T-helper 2 cell treated with Interferon-gamma antibody and Interleukin-4, amounts not matched to agents 5 μg/mL and 100 μg/mL, for 36 hours (primary cell): ENCODE measurements around the gene SHC3.

Source experiments
- DNase-seq: peaks from one replicate; pipeline ENCODE4 v3.0.0; 2021; ENCODE audit warnings: low spot score
- H3K27ac Mint-ChIP-seq: one replicate; pipeline ENCODE4 v1.8.0; 2021; ENCODE audit warnings: mild to moderate bottlenecking, mixed read lengths
- H3K27me3 Mint-ChIP-seq: one replicate; pipeline ENCODE4 v1.8.0; 2021; ENCODE audit warnings: low read depth, mixed read lengths
- H3K36me3 Mint-ChIP-seq: one replicate; pipeline ENCODE4 v1.8.0; 2021; ENCODE audit warnings: low read depth, mixed read lengths
- H3K4me1 Mint-ChIP-seq: one replicate; pipeline ENCODE4 v1.8.0; 2021; ENCODE audit warnings: low read depth, mixed read lengths
- H3K4me3 Mint-ChIP-seq: one replicate; pipeline ENCODE4 v1.8.0; 2022; ENCODE audit warnings: mild to moderate bottlenecking, moderate library complexity, mixed read lengths
- H3K9me3 Mint-ChIP-seq: one replicate; pipeline ENCODE4 v1.8.0; 2021; ENCODE audit warnings: mixed read lengths

SHC3 gene

GRCh38 chr9:89120704-89121103, 57.9 kb downstream of the SHC3 start:
- peaks cover 3% of the 10 kb centered on the region for H3K27me3 Mint-ChIP-seq
- no peak for DNase-seq
- H3K36me3 Mint-ChIP-seq = no peaks in the 10 kb centered on the region
- no peaks in the 10 kb centered on the region for H3K4me1 Mint-ChIP-seq
- H3K27ac Mint-ChIP-seq = no peak overlapping the region
- H3K9me3 Mint-ChIP-seq = no peaks in the 10 kb centered on the region
- H3K4me3 Mint-ChIP-seq = no peak overlapping the region

- Mint-ChIP-seq H3K9me3 (no peaks in the 10 kb centered on the region), H3K27ac (no peak overlapping the region), H3K4me3 (no peak overlapping the region), H3K36me3 (no peaks in the 10 kb centered on the region), H3K4me1 (no peaks in the 10 kb centered on the region), H3K27me3 (peaks cover 12% of the 10 kb centered on the region)
- no peak for DNase-seq
These were observed 61.8 kb downstream of the SHC3 start for GRCh38 chr9:89116805-89117192.

GRCh38 chr9:89116064-89116804, 62.4 kb downstream of the SHC3 start:
- Mint-ChIP-seq H3K27me3 (peaks cover 12% of the 10 kb centered on the region), H3K4me1 (no peaks in the 10 kb centered on the region), H3K9me3 (no peaks in the 10 kb centered on the region), H3K27ac (no peak overlapping the region), H3K36me3 (no peaks in the 10 kb centered on the region), H3K4me3 (no peak overlapping the region)
- DNase-seq = no peak

- Mint-ChIP-seq H3K4me3 (no peak overlapping the region), H3K9me3 (no peaks in the 10 kb centered on the region), H3K4me1 (no peaks in the 10 kb centered on the region), H3K27me3 (peaks cover 16% of the 10 kb centered on the region), H3K36me3 (no peaks in the 10 kb centered on the region), H3K27ac (no peak overlapping the region)
- DNase-seq = no peak
These were observed 63.2 kb downstream of the SHC3 start for GRCh38 chr9:89115426-89115825.

GRCh38 chr9:89114741-89115140, 63.9 kb downstream of the SHC3 start:
- Mint-ChIP-seq H3K9me3 (no peaks in the 10 kb centered on the region), H3K27me3 (peaks cover 14% of the 10 kb centered on the region), H3K27ac (no peak overlapping the region)

GRCh38 chr9:89113851-89114250, 64.8 kb downstream of the SHC3 start:
- peaks cover 13% of the 10 kb centered on the region for H3K27me3 Mint-ChIP-seq
- no peaks in the 10 kb centered on the region for H3K9me3 Mint-ChIP-seq
- H3K4me1 Mint-ChIP-seq = no peaks in the 10 kb centered on the region
- H3K36me3 Mint-ChIP-seq = no peaks in the 10 kb centered on the region
- no peak overlapping the region for H3K4me3 Mint-ChIP-seq
- H3K27ac Mint-ChIP-seq = no peak overlapping the region
- DNase-seq = no peak

More at GRCh38 chr9:89114741-89115140, 63.9 kb downstream of the SHC3 start:
- Mint-ChIP-seq H3K36me3 (no peaks in the 10 kb centered on the region), H3K4me3 (no peak overlapping the region), H3K4me1 (no peaks in the 10 kb centered on the region)
- no peak for DNase-seq

- Mint-ChIP-seq H3K36me3 (no peaks in the 10 kb centered on the region), H3K27ac (no peak overlapping the region), H3K9me3 (no peaks in the 10 kb centered on the region), H3K27me3 (peaks cover 13% of the 10 kb centered on the region), H3K4me3 (no peak overlapping the region), H3K4me1 (no peaks in the 10 kb centered on the region)
- DNase-seq = no peak
These were observed 66.4 kb downstream of the SHC3 start for GRCh38 chr9:89112243-89112642.

GRCh38 chr9:89109666-89110065, 69.0 kb downstream of the SHC3 start:
- no peak overlapping the region for H3K4me3 Mint-ChIP-seq
- no peaks in the 10 kb centered on the region for H3K9me3 Mint-ChIP-seq
- H3K4me1 Mint-ChIP-seq = no peaks in the 10 kb centered on the region
- no peak for DNase-seq
- H3K27ac Mint-ChIP-seq = no peak overlapping the region
- H3K27me3 Mint-ChIP-seq = peaks cover 13% of the 10 kb centered on the region
- H3K36me3 Mint-ChIP-seq = no peaks in the 10 kb centered on the region

- Mint-ChIP-seq H3K36me3 (no peaks in the 10 kb centered on the region), H3K27ac (no peak overlapping the region), H3K27me3 (peaks cover 13% of the 10 kb centered on the region), H3K4me1 (no peaks in the 10 kb centered on the region), H3K9me3 (no peaks in the 10 kb centered on the region), H3K4me3 (no peak overlapping the region)
- no peak for DNase-seq
These were observed 71.2 kb downstream of the SHC3 start for GRCh38 chr9:89107406-89107805.

- no peak for DNase-seq
- H3K36me3 Mint-ChIP-seq = no peaks in the 10 kb centered on the region
- no peaks in the 10 kb centered on the region for H3K4me1 Mint-ChIP-seq
- H3K4me3 Mint-ChIP-seq = no peak overlapping the region
- peaks cover 10% of the 10 kb centered on the region for H3K27me3 Mint-ChIP-seq
- no peak overlapping the region for H3K27ac Mint-ChIP-seq
- no peaks in the 10 kb centered on the region for H3K9me3 Mint-ChIP-seq
These were observed 72.3 kb downstream of the SHC3 start for GRCh38 chr9:89106224-89106851.

GRCh38 chr9:89104821-89105220, 73.8 kb downstream of the SHC3 start:
- DNase-seq = no peak
- Mint-ChIP-seq H3K27me3 (peaks cover 10% of the 10 kb centered on the region), H3K9me3 (no peaks in the 10 kb centered on the region), H3K36me3 (no peaks in the 10 kb centered on the region), H3K4me1 (no peaks in the 10 kb centered on the region), H3K27ac (no peak overlapping the region), H3K4me3 (no peak overlapping the region)

- H3K27ac Mint-ChIP-seq = no peak overlapping the region
- DNase-seq = no peak
These were observed 81.4 kb downstream of the SHC3 start for GRCh38 chr9:89097219-89097618.

GRCh38 chr9:89096807-89097206, 81.8 kb downstream of the SHC3 start:
- no peaks in the 10 kb centered on the region for H3K4me1 Mint-ChIP-seq

More at GRCh38 chr9:89097219-89097618, 81.4 kb downstream of the SHC3 start:
- Mint-ChIP-seq H3K4me1 (no peaks in the 10 kb centered on the region), H3K4me3 (no peak overlapping the region), H3K27me3 (peaks cover 9% of the 10 kb centered on the region), H3K9me3 (no peaks in the 10 kb centered on the region), H3K36me3 (no peaks in the 10 kb centered on the region)

GRCh38 chr9:89095761-89096528, 82.7 kb downstream of the SHC3 start:
- no peak for DNase-seq
- H3K9me3 Mint-ChIP-seq = no peaks in the 10 kb centered on the region
- H3K27ac Mint-ChIP-seq = no peak overlapping the region
- H3K4me3 Mint-ChIP-seq = no peak overlapping the region
- H3K4me1 Mint-ChIP-seq = no peaks in the 10 kb centered on the region
- H3K36me3 Mint-ChIP-seq = no peaks in the 10 kb centered on the region
- H3K27me3 Mint-ChIP-seq = peaks cover 7% of the 10 kb centered on the region

More at GRCh38 chr9:89096807-89097206, 81.8 kb downstream of the SHC3 start:
- DNase-seq = no peak
- no peak overlapping the region for H3K27ac Mint-ChIP-seq
- no peak overlapping the region for H3K4me3 Mint-ChIP-seq
- H3K9me3 Mint-ChIP-seq = no peaks in the 10 kb centered on the region
- H3K36me3 Mint-ChIP-seq = no peaks in the 10 kb centered on the region
- H3K27me3 Mint-ChIP-seq = peaks cover 7% of the 10 kb centered on the region
